Ovary (tissue), 9 donors: ENCODE results near the gene PALD1. TPM values are rescaled to one million over a fixed set of nuclear protein-coding genes. Genes with fewer than 3 reads are reported as not detected.
A peak's percentile ranks its signal among the peaks of the same experiment; 100 is the strongest.

Experiments used
- DNase-seq, 5 donors: peaks; one replicate each; pipeline ENCODE4 v3.0.0-alpha.2; 2019 to 2020
- H3K27ac ChIP-seq, 2 donors: fragments of 200-600 bp; one replicate each; pipeline versions ENCODE4 v1.5.1 to v1.8.0; 2019 to 2022
- H3K27me3 ChIP-seq: fragments of 200-600 bp; one replicate; pipeline ENCODE4 v1.8.0; 2022
- H3K36me3 ChIP-seq: fragments of 200-600 bp; sonication (generic); one replicate; pipeline ENCODE4 v1.5.1; 2019
- H3K4me1 ChIP-seq: one replicate; pipeline ENCODE4 v1.8.1; 2013; ENCODE audit warnings: mild to moderate bottlenecking, moderate library complexity; ENCODE audit not compliant: insufficient read depth
- H3K4me3 ChIP-seq: fragments of 200-600 bp; sonication (generic); one replicate; pipeline ENCODE4 v1.5.1; 2017
- H3K9me3 ChIP-seq, 2 donors: fragments of 200-600 bp in 1 of 2; sonication (generic) in 1 of 2; one replicate each; pipeline versions ENCODE4 v1.5.1 to v1.8.1; 2013 to 2019; ENCODE audit warnings: mild to moderate bottlenecking in 1 of 2, moderate library complexity in 1 of 2
- CTCF ChIP-seq, 3 donors: fragments of 450-650 bp in 2 of 3; fragments of 200-600 bp in 1 of 3; IDR thresholded peaks; one replicate each; pipeline versions ENCODE4 v1.5.1 to v1.8.0; 2016 to 2022; ENCODE audit warnings: antibody characterized with exemption in 3 of 3, mild to moderate bottlenecking in 1 of 3
- EP300 ChIP-seq: sonication (generic); formaldehyde crosslinking; IDR thresholded peaks from one replicate; pipeline ENCODE4 v1.6.1; 2017; ENCODE audit warnings: antibody characterized with exemption
- POLR2A ChIP-seq: fragments of 450-650 bp; IDR thresholded peaks from one replicate; pipeline ENCODE4 v1.6.1; 2017; ENCODE audit warnings: antibody characterized with exemption, mild to moderate bottlenecking, moderate library complexity
- WGBS, 3 donors: extraction: QIAGEN DNeasy Blood & Tissue Kit in 1 of 3; methylation state at CpG; one replicate each; pipeline versions ENCODE4 v1.1.5 to v1.1.7; 2013 to 2017; 5-methylcytosine and 5-hydroxymethylcytosine counted together
- intact Hi-C, 4 donors: fragments of 100-400 bp; cut with DNase I; formaldehyde crosslinking; loops; one replicate each; pipeline versions ENCODE4 v1.11.0 to v1.15.1; 2022 to 2023
- polyA plus RNA-seq, 2 donors: library from polyadenylated mRNA; stranded (reverse); fragments of 200-250 nt in 1 of 2; fragments of 350-450 nt in 1 of 2; fragmentation: Illumina TruSeq in 1 of 2; extraction: RNeasy Lipid Tissue Mini Kit (QIAGEN cat#74804) in 1 of 2; gene quantifications; one replicate each; pipeline ENCODE4 v1.2.3, GENCODE V29; 2013 to 2014
- total RNA-seq, 7 donors: library from RNA; depleted of rRNA in 2 of 7; stranded (reverse); fragments of >200 nt in 2 of 7; fragmentation: NEBNext Ultra II Directional in 3 of 7; extraction: Animal tissue kit (Norgen Biotek cat#: 25700) in 3 of 7; gene quantifications; one replicate each; pipeline versions ENCODE4 v1.1.0 to v1.2.4, GENCODE V29; 2016 to 2023
- donor health status: DM: no; HTN: no; CAD: no; lungs with moderate emphysema.
- donor health status: DM: no; HTN: no; CAD: no.
- donor health status: Bipolar disorder and iron deficiency.
- donor health status: DM: yes; HTN: yes; CAD: no.
- donor health status: DM: no; HTN: no; CAD: no.
- donor health status: DM: yes; HTN: yes; CAD: no.

PALD1 gene
- total and polyA plus RNA-seq, 9 donors = 2.2 to 10.5 (median 6.8) TPM

GRCh38 chr10:70476249-70477035 is 2.1 kb upstream of the PALD1 start:
- H3K36me3 ChIP-seq = no peaks in the 10 kb centered on the region
- no peak overlapping the region for H3K4me3 ChIP-seq
- no peaks in the 10 kb centered on the region for H3K27me3 ChIP-seq
- peaks cover 9% of the 10 kb centered on the region for H3K4me1 ChIP-seq
- TF ChIP-seq POLR2A = no peak
- TF ChIP-seq CTCF (IDR thresholded peaks at IDR 0.05) = no peak
- no peak for TF ChIP-seq EP300
- 68 to 77% (median 72%) methylated on average over 7 of the region's 7 CpGs for WGBS, 3 donors
- intact Hi-C loops = no loop called here
- no peaks in the 10 kb centered on the region for H3K9me3 ChIP-seq
- H3K27ac ChIP-seq = no peak overlapping the region
- no peak for DNase-seq

GRCh38 chr10:70477661-70478162 is 855 bp upstream of the PALD1 start:
- no peak for TF ChIP-seq EP300
- TF ChIP-seq POLR2A = no peak
- no peak for TF ChIP-seq CTCF (IDR thresholded peaks at IDR 0.05)
- H3K27ac ChIP-seq = peak overlapping the region; percentile 4 to 71
- H3K4me1 ChIP-seq = peaks cover 20% of the 10 kb centered on the region
- no peaks in the 10 kb centered on the region for H3K36me3 ChIP-seq
- WGBS, 3 donors = 7 to 9% (median 9%) methylated on average over 26 to 27 of the region's 27 CpGs
- peak overlapping the region; percentile 50 for H3K4me3 ChIP-seq
- intact Hi-C loops = no loop called here
- peak; percentile 53 to 73 (median 71) for DNase-seq
- no peaks in the 10 kb centered on the region for H3K27me3 ChIP-seq
- no peaks in the 10 kb centered on the region for H3K9me3 ChIP-seq

GRCh38 chr10:70479165-70479581 is 606 bp downstream of the PALD1 start:
- TF ChIP-seq POLR2A (no peak), EP300 (no peak), CTCF (IDR thresholded peaks at IDR 0.05) (no peak)
- DNase-seq = peak in 1 of 5 donors; percentile 53
- intact Hi-C loops = no loop called here
- Histone ChIP-seq H3K4me3 (peak overlapping the region; percentile 50), H3K9me3 (no peaks in the 10 kb centered on the region), H3K27me3 (no peaks in the 10 kb centered on the region), H3K4me1 (peaks cover 28% of the 10 kb centered on the region), H3K36me3 (no peaks in the 10 kb centered on the region), H3K27ac (peak overlapping the region; percentile 4 to 71)
- 14 to 38% (median 27%) methylated on average over 11 of the region's 11 CpGs for WGBS, 3 donors

- Histone ChIP-seq H3K4me3 (peak overlapping the region; percentile 50), H3K27me3 (no peaks in the 10 kb centered on the region), H3K9me3 (no peaks in the 10 kb centered on the region), H3K4me1 (peaks cover 28% of the 10 kb centered on the region), H3K27ac (peak overlapping the region in 1 of 2 donors; percentile 71), H3K36me3 (no peaks in the 10 kb centered on the region)
- WGBS, 3 donors = 44 to 67% (median 53%) methylated on average over 8 of the region's 8 CpGs
- intact Hi-C loops = no loop called here
- no peak for TF ChIP-seq CTCF (IDR thresholded peaks at IDR 0.05)
- no peak for TF ChIP-seq EP300
- TF ChIP-seq POLR2A = no peak
- DNase-seq = no peak
Observed at GRCh38 chr10:70479626-70480238, 1.2 kb downstream of the PALD1 start.
